Measurements from ENCODE around the gene CCDC74B. TPM values are rescaled to one million over a fixed set of nuclear protein-coding genes. Genes with fewer than 3 reads are reported as not detected.
"Not testable (repeated sequence)": the region's sequence is repeated elsewhere in the genome, so short reads cannot be mapped to it uniquely, and the experiment has no call there.

Gene CCDC74B
- total RNA-seq, 2 donors from 2014 or later, result 21.7 to 31.2 TPM

DNA sequence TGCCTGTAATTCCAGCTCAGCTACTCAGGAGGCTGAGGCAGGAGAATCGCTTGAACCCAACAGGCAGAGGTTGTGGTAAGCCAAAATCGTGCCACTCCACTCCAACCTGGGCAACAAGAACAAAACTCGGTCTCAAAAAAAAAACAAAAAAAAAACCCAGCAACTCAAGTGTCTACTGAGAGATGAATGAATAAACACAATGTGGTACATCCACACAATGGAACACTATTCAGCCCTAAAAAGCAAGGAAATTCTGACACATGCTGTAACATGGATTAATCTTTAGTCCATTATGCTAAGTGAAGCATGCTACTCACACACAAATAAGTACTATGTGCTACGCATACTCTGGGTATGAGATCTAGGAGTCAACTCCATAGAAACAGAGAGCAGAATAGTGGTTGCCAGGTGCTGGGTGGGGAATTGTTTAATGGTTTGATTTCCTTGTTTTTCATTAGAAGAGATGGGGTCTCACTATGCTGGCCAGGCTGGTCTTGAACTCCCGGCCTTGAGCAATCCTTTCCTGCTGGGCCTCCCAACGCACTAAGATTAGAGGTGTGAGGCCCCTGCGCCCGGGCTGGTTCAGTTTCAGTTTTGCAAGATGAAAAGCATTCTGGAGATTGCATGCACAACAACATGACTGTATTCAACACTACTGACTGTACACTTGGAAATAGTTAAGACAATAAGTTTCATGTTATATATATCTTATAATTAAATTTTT, 20.5 kb upstream of the CCDC74B start:
- no peak for DNase-seq (ENCODE audit: low spot score)
- no peaks in the 10 kb centered on the region for H3K9me3 ChIP-seq
- no peak overlapping the region for H3K4me3 ChIP-seq
- 96% methylated on average over 8 of the region's 8 CpGs for WGBS
- no peaks in the 10 kb centered on the region for H3K4me1 ChIP-seq (replicated peaks)
- intact Hi-C loops (cut with DNase I), result no loop called here
- H3K36me3 ChIP-seq, result peaks cover 0 to 12% of the 10 kb centered on the region in 2 donors
- no peak overlapping the region for H3K27ac ChIP-seq
- TF ChIP-seq, protein P1, sequence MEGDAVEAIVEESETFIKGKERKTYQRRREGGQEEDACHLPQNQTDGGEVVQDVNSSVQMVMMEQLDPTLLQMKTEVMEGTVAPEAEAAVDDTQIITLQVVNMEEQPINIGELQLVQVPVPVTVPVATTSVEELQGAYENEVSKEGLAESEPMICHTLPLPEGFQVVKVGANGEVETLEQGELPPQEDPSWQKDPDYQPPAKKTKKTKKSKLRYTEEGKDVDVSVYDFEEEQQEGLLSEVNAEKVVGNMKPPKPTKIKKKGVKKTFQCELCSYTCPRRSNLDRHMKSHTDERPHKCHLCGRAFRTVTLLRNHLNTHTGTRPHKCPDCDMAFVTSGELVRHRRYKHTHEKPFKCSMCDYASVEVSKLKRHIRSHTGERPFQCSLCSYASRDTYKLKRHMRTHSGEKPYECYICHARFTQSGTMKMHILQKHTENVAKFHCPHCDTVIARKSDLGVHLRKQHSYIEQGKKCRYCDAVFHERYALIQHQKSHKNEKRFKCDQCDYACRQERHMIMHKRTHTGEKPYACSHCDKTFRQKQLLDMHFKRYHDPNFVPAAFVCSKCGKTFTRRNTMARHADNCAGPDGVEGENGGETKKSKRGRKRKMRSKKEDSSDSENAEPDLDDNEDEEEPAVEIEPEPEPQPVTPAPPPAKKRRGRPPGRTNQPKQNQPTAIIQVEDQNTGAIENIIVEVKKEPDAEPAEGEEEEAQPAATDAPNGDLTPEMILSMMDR (IDR thresholded peaks at IDR 0.05), result no peak
- TF ChIP-seq POLR2A (IDR thresholded peaks at IDR 0.05), result no peak
- TF ChIP-seq POLR2AphosphoS5 (IDR thresholded peaks at IDR 0.05), result no peak
- H3K27me3 ChIP-seq (replicated peaks; ENCODE audit: insufficient read depth), result no peaks in the 10 kb centered on the region

DNA sequence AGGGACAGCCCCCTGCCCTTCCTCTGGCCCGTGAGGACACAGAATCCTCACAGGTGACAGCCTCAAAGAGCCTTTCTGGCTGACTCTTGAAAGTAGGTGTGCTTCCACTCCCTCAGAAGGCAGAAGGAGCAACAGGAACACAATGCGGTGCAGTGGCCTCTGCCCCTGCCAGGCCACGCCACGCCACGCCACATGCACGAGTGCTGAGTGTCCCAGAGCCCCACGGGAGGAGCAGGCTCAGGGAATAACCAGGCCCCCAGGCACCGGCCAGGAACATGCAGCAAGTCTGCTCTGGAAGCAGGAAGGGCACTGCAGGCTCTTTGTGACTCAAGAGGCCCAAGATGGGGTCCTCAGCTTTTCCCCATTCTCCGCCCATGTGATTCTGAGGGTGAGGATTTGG, 18.1 kb upstream of the CCDC74B start:
- Histone ChIP-seq H3K4me1 (replicated peaks) (no peaks in the 10 kb centered on the region), H3K27ac (no peak overlapping the region), H3K27me3 (replicated peaks; ENCODE audit: insufficient read depth) (no peaks in the 10 kb centered on the region), H3K9me3 (no peaks in the 10 kb centered on the region), H3K36me3 (peaks cover 0 to 12% of the 10 kb centered on the region in 2 donors), H3K4me3 (no peak overlapping the region)
- intact Hi-C loops (cut with DNase I), result no loop called here
- 96% methylated on average over 9 of the region's 9 CpGs for WGBS
- TF ChIP-seq POLR2A (IDR thresholded peaks at IDR 0.05) (no peak), POLR2AphosphoS5 (IDR thresholded peaks at IDR 0.05) (no peak)
- TF ChIP-seq, protein P1 (IDR thresholded peaks at IDR 0.05), result no peak
- DNase-seq (ENCODE audit: low spot score), result no peak

DNA sequence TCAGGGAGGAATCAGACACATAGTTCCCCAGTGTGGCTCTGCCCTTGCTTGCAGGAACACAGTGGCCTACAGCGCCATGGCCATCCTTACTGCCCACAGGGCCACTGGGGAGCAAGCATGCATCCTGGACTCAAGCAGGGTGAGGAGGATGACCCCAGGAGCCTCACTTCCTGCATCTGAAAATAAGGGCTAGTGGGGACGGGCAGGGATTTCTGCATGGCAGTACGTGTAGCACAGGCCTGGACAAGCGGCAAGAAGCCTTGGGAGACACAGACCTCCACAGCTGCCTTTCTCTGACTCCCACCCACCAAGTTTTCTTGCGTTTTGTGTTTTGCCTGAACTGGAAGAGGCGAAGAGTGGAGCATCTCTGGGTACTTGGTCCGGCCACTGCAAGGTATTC, 17.6 kb upstream of the CCDC74B start:
- H3K36me3 ChIP-seq, result peaks cover 0 to 12% of the 10 kb centered on the region in 2 donors
- intact Hi-C loops (cut with DNase I); H3K27ac ChIP-seq: not testable (repeated sequence)

DNA sequence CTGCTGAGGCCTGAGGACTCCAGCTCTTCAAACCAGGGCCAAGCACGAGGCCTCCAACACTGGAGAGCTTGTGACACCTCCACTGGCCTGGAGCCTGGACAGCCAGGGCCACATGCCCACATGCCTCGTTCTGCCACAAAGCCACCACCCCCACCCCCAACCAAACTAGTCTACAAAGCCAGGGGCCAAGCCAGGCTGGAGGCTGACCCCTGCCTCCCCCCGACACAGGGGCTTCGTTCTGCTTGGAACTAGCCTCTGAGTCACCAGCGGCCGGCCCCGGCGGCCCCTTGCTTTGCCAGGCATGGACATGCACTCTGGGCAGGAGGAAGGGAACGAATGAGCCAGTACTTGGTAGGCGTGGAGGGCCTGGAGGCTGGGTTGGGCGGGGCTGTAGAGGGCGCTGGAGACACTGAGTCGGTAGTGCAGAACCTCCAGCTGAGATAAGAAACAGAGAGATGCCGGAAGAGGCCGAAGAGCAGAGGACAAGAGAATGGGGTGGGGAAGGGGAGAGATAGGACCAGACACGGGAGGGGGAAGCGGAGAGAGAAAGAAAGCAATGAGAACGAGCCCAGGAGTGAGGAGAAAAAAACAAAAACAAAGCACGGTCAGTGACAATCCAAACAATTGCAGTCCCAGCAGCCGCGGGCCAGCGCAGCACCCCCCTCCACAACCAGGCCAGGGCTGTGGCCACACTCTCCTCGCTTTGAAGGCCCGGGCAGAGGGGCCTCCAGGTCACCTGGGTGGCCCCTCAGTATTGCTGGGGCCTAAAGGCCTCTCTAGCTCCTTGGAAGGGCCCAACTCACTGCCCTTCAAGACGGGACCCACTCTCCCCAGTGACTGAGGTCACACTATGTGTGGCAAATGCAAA, 16.2 kb upstream of the CCDC74B start:
- H3K36me3 ChIP-seq; H3K9me3 ChIP-seq; H3K4me3 ChIP-seq; H3K4me1 ChIP-seq (replicated peaks); H3K27me3 ChIP-seq (replicated peaks; ENCODE audit: insufficient read depth); H3K27ac ChIP-seq; intact Hi-C loops (cut with DNase I); DNase-seq (ENCODE audit: low spot score): not testable (repeated sequence)
- WGBS, result 83% methylated on average over 24 of the region's 25 CpGs

More for the DNA sequence above, 17.6 kb upstream of the CCDC74B start:
- WGBS, result 95% methylated on average over 7 of the region's 7 CpGs
- H3K9me3 ChIP-seq; H3K27me3 ChIP-seq (replicated peaks; ENCODE audit: insufficient read depth); H3K4me1 ChIP-seq (replicated peaks); H3K4me3 ChIP-seq; DNase-seq (ENCODE audit: low spot score): not testable (repeated sequence)

DNA sequence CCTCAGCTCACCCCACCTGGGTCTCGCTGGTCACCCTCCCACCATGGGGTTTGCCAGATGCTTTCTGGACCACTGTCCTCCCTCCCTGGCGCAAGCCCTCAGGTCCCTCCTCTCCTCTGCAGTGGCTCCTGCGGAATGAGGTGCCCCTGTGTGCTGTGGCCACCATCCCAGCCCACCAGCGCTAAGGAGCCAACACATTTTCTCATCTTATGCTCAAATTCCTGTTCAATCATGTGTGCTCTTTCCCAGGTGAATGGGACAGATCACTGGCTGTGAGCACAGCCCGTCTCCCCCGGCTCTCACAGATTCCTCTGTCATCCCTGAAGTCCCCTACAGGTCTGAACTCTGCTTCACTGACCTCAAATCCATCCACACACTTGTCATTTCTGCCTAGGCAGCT, 15.2 kb upstream of the CCDC74B start:
- Histone ChIP-seq H3K4me3 (no peak overlapping the region), H3K9me3 (no peaks in the 10 kb centered on the region), H3K36me3 (peaks cover 0 to 6% of the 10 kb centered on the region in 2 donors), H3K27ac (no peak overlapping the region), H3K27me3 (replicated peaks; ENCODE audit: insufficient read depth) (no peaks in the 10 kb centered on the region), H3K4me1 (replicated peaks) (no peaks in the 10 kb centered on the region)
- DNase-seq (ENCODE audit: low spot score), result no peak
- TF ChIP-seq POLR2A (IDR thresholded peaks at IDR 0.05), result no peak
- TF ChIP-seq, protein P1 (IDR thresholded peaks at IDR 0.05), result no peak
- TF ChIP-seq POLR2AphosphoS5 (IDR thresholded peaks at IDR 0.05), result no peak
- 93% methylated on average over 6 of the region's 6 CpGs for WGBS
- intact Hi-C loops (cut with DNase I), result no loop called here

DNA sequence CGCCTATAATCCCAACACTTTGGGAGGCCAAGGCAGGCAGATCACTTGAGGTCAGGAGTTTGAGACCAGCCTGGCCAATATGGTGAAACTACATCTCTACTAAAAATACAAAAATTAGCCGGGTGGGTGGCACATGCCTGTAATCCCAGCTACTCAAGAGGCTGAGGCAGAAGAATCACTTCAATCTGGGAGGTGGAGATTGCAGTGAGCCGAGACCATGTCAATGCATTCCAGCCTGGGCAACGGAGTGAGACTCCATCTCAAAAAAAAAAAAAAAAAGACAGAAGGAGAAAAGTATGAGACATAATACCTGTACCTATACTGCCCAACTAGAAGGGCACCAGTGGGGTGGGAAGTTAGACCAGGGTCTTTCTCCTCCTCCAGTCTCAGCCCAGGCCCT, 14.5 kb upstream of the CCDC74B start:
- WGBS, result 90% methylated on average over 4 of the region's 4 CpGs
- DNase-seq (ENCODE audit: low spot score); intact Hi-C loops (cut with DNase I); H3K27me3 ChIP-seq (replicated peaks; ENCODE audit: insufficient read depth); H3K4me3 ChIP-seq; H3K27ac ChIP-seq; H3K4me1 ChIP-seq (replicated peaks); H3K9me3 ChIP-seq; H3K36me3 ChIP-seq: not testable (repeated sequence)
